DOHH2 (cell line): Measurements from ENCODE around the gene FALEC.
"Not testable (repeated sequence)": the region's sequence is repeated elsewhere in the genome, so short reads cannot be mapped to it uniquely, and the experiment has no call there.

Experiments used
- H3F3A ChIP-seq: fragments of 200-600 bp; sonication (generic), shearing (Covaris generic); 2 replicates; pipeline ENCODE4 v1.6.0; 2016; ENCODE audit warnings: antibody characterized with exemption, mild to moderate bottlenecking; ENCODE audit not compliant: control insufficient read depth, insufficient read depth
- H3K27ac ChIP-seq: fragments of 200-600 bp; sonication (generic); 2 replicates; pipeline ENCODE4 v1.5.1; 2014; ENCODE audit warnings: low read depth, mild to moderate bottlenecking, low read length, moderate library complexity
- H3K27me3 ChIP-seq: fragments of 200-600 bp; sonication (generic); 2 replicates; pipeline ENCODE4 v1.6.1; 2014; ENCODE audit warnings: mild to moderate bottlenecking, low read length, mixed read lengths; ENCODE audit not compliant: control insufficient read depth
- H3K36me3 ChIP-seq: fragments of 200-600 bp; sonication (generic); 2 replicates; pipeline ENCODE4 v1.6.1; 2014; ENCODE audit warnings: mild to moderate bottlenecking, low read length, moderate library complexity, mixed read lengths; ENCODE audit not compliant: control insufficient read depth
- H3K4me1 ChIP-seq: fragments of 200-600 bp; sonication (generic); 2 replicates; pipeline ENCODE4 v1.6.1; 2014; ENCODE audit warnings: mild to moderate bottlenecking, low read length, mixed read lengths; ENCODE audit not compliant: control insufficient read depth
- H3K4me2 ChIP-seq: fragments of 200-600 bp; sonication (generic); 2 replicates; pipeline ENCODE4 v1.6.0; 2014; ENCODE audit warnings: mild to moderate bottlenecking, low read length, moderate library complexity
- H3K4me3 ChIP-seq: fragments of 200-600 bp; sonication (generic); 2 replicates; pipeline ENCODE4 v1.5.1; 2014; ENCODE audit warnings: mild to moderate bottlenecking, low read length, mixed read lengths
- H3K79me2 ChIP-seq: fragments of 200-600 bp; sonication (generic); 2 replicates; pipeline ENCODE4 v1.6.1; 2014; ENCODE audit warnings: mild to moderate bottlenecking, low read length, mixed read lengths; ENCODE audit not compliant: control insufficient read depth
- H3K9me2 ChIP-seq: fragments of 200-600 bp; sonication (generic); replicated peaks from 2 replicates; pipeline ENCODE4 v1.6.1; 2014; ENCODE audit warnings: mild to moderate bottlenecking, low read length, mixed read lengths; ENCODE audit not compliant: control insufficient read depth
- H3K9me3 ChIP-seq: fragments of 200-600 bp; sonication (generic); 2 replicates; pipeline ENCODE4 v1.6.1; 2014; ENCODE audit warnings: antibody characterized with exemption, low read length, mixed read lengths; ENCODE audit not compliant: control insufficient read depth, insufficient read depth
- H4K20me1 ChIP-seq: fragments of 200-600 bp; sonication (generic); 2 replicates; pipeline ENCODE4 v1.6.0; 2014; ENCODE audit warnings: low read depth, mild to moderate bottlenecking, antibody characterized with exemption, low read length, moderate library complexity; ENCODE audit not compliant: control insufficient read depth, insufficient read depth
- EZH2phosphoT487 ChIP-seq: fragments of 200-600 bp; sonication (generic); IDR thresholded peaks from 2 replicates; pipeline ENCODE4 v1.6.1; 2017; ENCODE audit warnings: borderline replicate concordance, mild to moderate bottlenecking, antibody characterized with exemption, low read length, moderate library complexity, mixed read lengths
- TF ChIP-seq, protein P1 (sequence below): fragments of 200-600 bp; sonication (generic); IDR thresholded peaks from one replicate; pipeline ENCODE4 v1.5.1; 2014; ENCODE audit warnings: antibody characterized with exemption, mild to moderate bottlenecking, low read depth, low read length; ENCODE audit not compliant: poor library complexity, severe bottlenecking

FALEC gene

DNA sequence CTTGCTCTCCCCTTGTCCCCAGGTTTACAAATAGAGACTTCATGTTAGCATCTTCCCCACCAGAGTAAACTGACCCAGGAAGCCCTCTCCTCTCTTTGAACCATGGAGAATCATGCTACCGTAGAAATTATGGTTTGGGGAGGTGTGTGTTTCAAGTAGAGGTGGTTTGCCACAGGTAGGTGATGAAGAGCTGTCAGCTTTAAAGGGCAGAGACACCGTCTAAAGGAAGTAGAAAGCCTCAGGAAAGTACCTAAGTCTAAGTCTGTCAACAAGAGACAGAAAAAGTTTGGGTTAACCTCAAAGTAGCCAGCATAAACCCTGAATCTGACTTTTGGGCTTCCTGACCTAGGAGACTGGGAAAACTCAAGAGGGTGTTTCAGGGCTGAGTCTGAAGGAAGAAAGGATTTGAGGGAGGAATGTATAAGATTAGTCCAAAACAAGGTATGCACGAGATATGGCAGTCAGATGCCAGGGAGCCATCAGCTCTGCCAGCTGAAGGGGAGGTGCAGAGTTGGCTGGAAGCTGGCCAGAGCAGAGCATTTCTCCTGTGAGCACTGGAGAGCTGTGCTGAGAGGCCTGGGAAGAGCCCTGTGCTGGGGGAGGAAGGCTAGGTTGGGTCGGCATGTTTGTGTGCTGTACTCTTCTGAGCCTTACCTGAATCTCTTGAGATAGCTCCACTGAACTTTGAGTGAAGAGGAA, 47.9 kb downstream of the FALEC start:
- Histone ChIP-seq H3K27ac (peak overlapping the region; percentile 97), H3K9me3 (no peaks in the 10 kb centered on the region), H4K20me1 (no peaks in the 10 kb centered on the region; the same call in 1 of the 2 replicates), H3K9me2 (no peaks in the 10 kb centered on the region), H3K36me3 (peaks cover 6% of the 10 kb centered on the region; the same call in 1 of the 2 replicates), H3K4me1 (peaks cover 89% of the 10 kb centered on the region), H3K27me3 (no peaks in the 10 kb centered on the region), H3F3A (peaks cover 49% of the 10 kb centered on the region), H3K4me3 (peak overlapping the region; percentile 73), H3K79me2 (peaks cover 26% of the 10 kb centered on the region), H3K4me2 (peak overlapping the region; percentile 100)
- TF ChIP-seq EZH2phosphoT487: no peak
- TF ChIP-seq, protein P1, sequence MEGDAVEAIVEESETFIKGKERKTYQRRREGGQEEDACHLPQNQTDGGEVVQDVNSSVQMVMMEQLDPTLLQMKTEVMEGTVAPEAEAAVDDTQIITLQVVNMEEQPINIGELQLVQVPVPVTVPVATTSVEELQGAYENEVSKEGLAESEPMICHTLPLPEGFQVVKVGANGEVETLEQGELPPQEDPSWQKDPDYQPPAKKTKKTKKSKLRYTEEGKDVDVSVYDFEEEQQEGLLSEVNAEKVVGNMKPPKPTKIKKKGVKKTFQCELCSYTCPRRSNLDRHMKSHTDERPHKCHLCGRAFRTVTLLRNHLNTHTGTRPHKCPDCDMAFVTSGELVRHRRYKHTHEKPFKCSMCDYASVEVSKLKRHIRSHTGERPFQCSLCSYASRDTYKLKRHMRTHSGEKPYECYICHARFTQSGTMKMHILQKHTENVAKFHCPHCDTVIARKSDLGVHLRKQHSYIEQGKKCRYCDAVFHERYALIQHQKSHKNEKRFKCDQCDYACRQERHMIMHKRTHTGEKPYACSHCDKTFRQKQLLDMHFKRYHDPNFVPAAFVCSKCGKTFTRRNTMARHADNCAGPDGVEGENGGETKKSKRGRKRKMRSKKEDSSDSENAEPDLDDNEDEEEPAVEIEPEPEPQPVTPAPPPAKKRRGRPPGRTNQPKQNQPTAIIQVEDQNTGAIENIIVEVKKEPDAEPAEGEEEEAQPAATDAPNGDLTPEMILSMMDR: no peak

DNA sequence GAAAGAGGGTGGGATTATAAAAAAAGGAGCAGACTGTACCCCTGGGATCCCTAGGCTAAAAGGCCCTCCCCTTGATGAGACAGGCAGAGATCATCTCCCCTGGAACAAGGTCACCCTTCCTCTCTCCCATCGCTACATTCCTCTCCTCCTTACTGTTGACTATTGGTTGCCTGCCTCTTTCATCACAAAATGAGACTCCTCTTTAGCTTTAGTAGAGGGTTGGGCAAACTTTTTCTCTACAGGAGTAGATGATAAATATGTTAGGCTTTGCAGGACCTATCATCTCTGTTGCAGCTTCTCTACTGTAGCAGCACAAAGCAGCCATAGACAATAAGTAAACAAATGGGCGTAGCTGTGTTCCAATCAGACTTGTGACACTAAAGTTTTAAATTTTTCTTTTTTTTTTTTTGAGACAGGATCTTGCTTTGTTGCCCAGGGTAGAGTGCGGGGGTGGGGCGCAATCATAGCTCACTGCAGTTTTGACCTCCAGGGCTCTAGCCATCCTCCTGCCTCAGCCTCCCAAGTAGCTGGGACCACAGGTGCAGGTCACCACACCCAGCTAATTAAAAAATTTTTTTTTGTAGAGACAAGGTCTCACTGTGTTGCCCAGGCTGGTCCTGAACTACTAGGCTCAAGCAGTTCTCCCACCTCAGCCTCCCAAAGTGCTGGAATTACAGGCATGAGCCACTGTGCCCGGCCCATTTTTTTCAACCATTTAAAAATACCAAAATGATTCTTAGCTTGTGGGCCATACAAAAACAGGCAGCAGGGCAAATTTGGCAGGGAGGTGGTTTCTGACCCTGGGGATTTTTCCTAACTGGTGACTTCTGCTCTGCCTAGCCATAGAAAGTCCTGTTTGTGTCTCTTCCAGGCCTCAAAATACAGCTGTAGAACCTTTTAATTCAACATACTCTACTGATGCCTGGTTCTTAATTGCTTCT, 48.8 kb downstream of the FALEC start:
- no peak for TF ChIP-seq EZH2phosphoT487
- TF ChIP-seq, protein P1: no peak
- peaks cover 97% of the 10 kb centered on the region for H3K4me1 ChIP-seq
- H3K27ac ChIP-seq: peak overlapping the region; percentile 97
- peaks cover 55% of the 10 kb centered on the region for H3F3A ChIP-seq
- no peaks in the 10 kb centered on the region; the same call in 1 of the 2 replicates for H4K20me1 ChIP-seq
- H3K79me2 ChIP-seq: peaks cover 32% of the 10 kb centered on the region
- H3K36me3 ChIP-seq: peaks cover 9% of the 10 kb centered on the region; the same call in 1 of the 2 replicates
- H3K27me3 ChIP-seq: no peaks in the 10 kb centered on the region
- no peaks in the 10 kb centered on the region for H3K9me3 ChIP-seq
- H3K4me3 ChIP-seq: peak overlapping the region; percentile 73
- peak overlapping the region; percentile 100 for H3K4me2 ChIP-seq
- no peaks in the 10 kb centered on the region for H3K9me2 ChIP-seq

DNA sequence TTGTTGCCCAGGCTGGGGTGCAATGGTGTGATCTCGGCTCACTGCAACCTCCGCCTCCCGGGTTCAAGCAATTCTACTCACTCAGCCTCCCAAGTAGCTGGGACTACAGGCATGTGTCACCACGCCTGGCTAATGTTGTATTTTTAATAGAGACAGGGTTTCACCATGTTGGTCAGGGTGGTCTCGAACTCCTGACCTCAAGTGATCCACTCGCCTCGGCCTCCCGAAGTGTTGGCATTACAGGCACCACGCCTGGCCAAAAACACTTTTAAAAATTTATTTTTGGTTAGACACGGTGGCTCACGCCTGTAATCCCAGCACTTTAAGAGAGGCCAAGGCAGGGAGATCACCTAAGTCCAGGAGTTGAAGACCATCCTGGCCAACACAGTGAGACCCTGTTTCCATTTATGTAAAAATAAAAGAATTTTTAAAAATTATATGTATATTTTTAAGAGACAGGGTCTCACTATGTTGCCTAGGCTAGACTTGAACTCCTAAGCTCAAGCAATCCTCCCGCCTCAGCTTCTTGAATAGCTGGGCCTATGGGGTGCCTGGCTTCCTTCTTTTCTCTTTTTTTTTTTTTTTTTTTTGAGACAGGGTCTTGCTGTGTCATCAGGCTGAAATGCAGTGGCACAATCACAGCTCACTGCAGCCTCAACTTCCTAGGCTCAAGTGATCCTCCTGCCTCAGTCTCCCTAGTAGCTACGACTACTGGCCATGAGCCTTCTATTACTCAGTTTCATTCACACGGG, 49.9 kb downstream of the FALEC start:
- peak overlapping the region; percentile 100; the same call in 1 of the 2 replicates for H3K4me2 ChIP-seq
- H3K4me3 ChIP-seq, H3K9me2 ChIP-seq, H4K20me1 ChIP-seq, H3K9me3 ChIP-seq, H3K27me3 ChIP-seq: not testable (repeated sequence)
- peaks cover 59% of the 10 kb centered on the region for H3F3A ChIP-seq
- H3K79me2 ChIP-seq: peaks cover 39% of the 10 kb centered on the region
- H3K36me3 ChIP-seq: peaks cover 17% of the 10 kb centered on the region
- peaks cover 100% of the 10 kb centered on the region for H3K4me1 ChIP-seq
- peak overlapping the region; percentile 20 for H3K27ac ChIP-seq
